ENCODE measurements around the gene SH2D6. TPM values are rescaled to one million over a fixed set of nuclear protein-coding genes. Genes with fewer than 3 reads are reported as not detected.
"Not testable (repeated sequence)": the region's sequence is repeated elsewhere in the genome, so short reads cannot be mapped to it uniquely, and the experiment has no call there.

The SH2D6 gene
- total RNA-seq, 4 donors from 2014 or later = not detected

- TF ChIP-seq CTCF (IDR thresholded peaks at IDR 0.05) = no peak
- no peak for TF ChIP-seq POLR2A (IDR thresholded peaks at IDR 0.05)
- DNase-seq (ENCODE audit: low spot score in 2 of 2) = peak in 1 of 2 donors; percentile 26
- H3K4me3 ChIP-seq (ENCODE audit: low read depth, poor library complexity, severe bottlenecking) = no peak overlapping the region
- WGBS, 2 donors = 76 to 83% methylated on average over 13 of the region's 13 CpGs
- intact Hi-C loops (cut with DNase I; ENCODE audit: low total_unique reads) = no loop called here
Measured at GRCh38 chr2:85481818-85482777, 63.6 kb downstream of the SH2D6 start.

DNA sequence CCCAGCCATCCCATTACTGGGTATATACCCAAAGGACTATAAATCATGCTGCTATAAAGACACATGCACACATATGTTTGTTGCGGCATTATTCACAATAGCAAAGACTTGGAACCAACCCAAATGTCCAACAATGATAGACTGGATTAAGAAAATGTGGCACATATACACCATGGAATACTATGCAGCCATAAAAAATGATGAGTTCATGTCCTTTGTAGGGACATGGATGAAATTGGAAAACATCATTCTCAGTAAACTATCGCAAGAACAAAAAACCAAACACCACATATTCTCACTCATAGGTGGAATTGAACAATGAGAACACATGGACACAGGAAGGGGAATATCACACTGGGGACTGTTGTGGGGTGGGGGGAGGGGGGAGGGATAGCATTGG, 66.1 kb downstream of the SH2D6 start:
- DNase-seq (ENCODE audit: low spot score in 2 of 2) = not testable (repeated sequence)
- WGBS, 2 donors = 100% methylated on average over 1 of the region's 2 CpGs

DNA sequence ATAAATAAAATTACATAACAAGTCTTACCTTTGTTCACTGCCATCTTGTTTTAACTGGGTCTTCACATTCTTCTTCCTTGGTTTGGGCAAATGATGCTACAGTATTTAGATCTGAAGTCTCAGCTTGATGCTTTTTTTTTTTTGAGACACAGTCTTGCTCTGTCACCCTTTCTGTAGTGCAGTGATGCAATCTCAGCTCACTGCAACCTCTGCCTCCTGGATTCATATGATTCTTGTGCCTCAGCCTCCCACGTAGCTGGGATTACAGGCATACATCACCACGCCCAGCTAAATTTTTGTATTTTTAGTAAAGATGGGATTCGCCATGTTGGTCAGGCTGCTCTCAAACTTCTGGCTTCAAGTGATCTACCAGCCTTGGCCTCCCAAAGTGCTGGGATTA, 67.3 kb downstream of the SH2D6 start:
- no peak for TF ChIP-seq POLR2A (IDR thresholded peaks at IDR 0.05)
- TF ChIP-seq CTCF (IDR thresholded peaks at IDR 0.05) = no peak
- DNase-seq (ENCODE audit: low spot score in 2 of 2) = peak in 1 of 2 donors; percentile 46
- H3K4me3 ChIP-seq (ENCODE audit: low read depth, poor library complexity, severe bottlenecking) = no peak overlapping the region
- 94 to 96% methylated on average over 3 of the region's 3 CpGs for WGBS, 2 donors
- intact Hi-C loops (cut with DNase I; ENCODE audit: low total_unique reads) = no loop called here

More for the DNA sequence above, 66.1 kb downstream of the SH2D6 start:
- intact Hi-C loops (cut with DNase I; ENCODE audit: low total_unique reads); H3K4me3 ChIP-seq (ENCODE audit: low read depth, poor library complexity, severe bottlenecking): not testable (repeated sequence)

Other genes with a start within 250 kb of the SH2D6 start
- gene TGOLN2, start 90.7 kb upstream of the SH2D6 start, total RNA-seq = 10 to 100 TPM; 57.3 to 90.4 (median 82.3) TPM
- 100 to 1,000 TPM in 2 of 4 donors, 10 to 100 TPM in 2; 86.2 to 121 (median 101) TPM for gene RETSAT, start 64.2 kb upstream of the SH2D6 start, total RNA-seq
- 10 to 100 TPM; 10.0 to 26.1 (median 23.5) TPM for gene ELMOD3, start 63.9 kb upstream of the SH2D6 start, total RNA-seq
- 100 to 1,000 TPM; 177 to 272 (median 232) TPM for gene CAPG, start 8.3 kb upstream of the SH2D6 start, total RNA-seq
- 10 to 100 TPM; 71.2 to 96.4 (median 83.0) TPM for gene MAT2A, start 120.5 kb downstream of the SH2D6 start, total RNA-seq
- 10 to 100 TPM; 15.8 to 37.1 (median 25.8) TPM for gene GGCX, start 142.8 kb downstream of the SH2D6 start, total RNA-seq
- 100 to 1,000 TPM in 2 of 4 donors, 10 to 100 TPM in 2; 88.3 to 207 (median 113) TPM for gene VAMP8, start 158.9 kb downstream of the SH2D6 start, total RNA-seq
- 10 to 100 TPM; 10.1 to 35.6 (median 14.0) TPM for gene VAMP5, start 165.7 kb downstream of the SH2D6 start, total RNA-seq
- 100 to 1,000 TPM in 3 of 4 donors, 10 to 100 TPM in 1; 63.1 to 114 (median 107) TPM for gene RNF181, start 177.0 kb downstream of the SH2D6 start, total RNA-seq
- 10 to 100 TPM in 2 of 4 donors, 1 to 10 TPM in 2; 5.8 to 13.7 (median 9.5) TPM for gene TMEM150A, start 184.0 kb downstream of the SH2D6 start, total RNA-seq
- 10 to 100 TPM; 15.1 to 41.1 (median 19.0) TPM for gene C2orf68, start 193.4 kb downstream of the SH2D6 start, total RNA-seq
- gene USP39, start 197.5 kb downstream of the SH2D6 start, total RNA-seq = 100 to 1,000 TPM in 1 of 4 donors, 10 to 100 TPM in 3; 45.6 to 160 (median 67.9) TPM
- gene SFTPB, start 249.5 kb downstream of the SH2D6 start, total RNA-seq = not detected

Data from lower leg skin (tissue), 4 donors.